IMR-90 (cell line): ENCODE results near the gene OVCH2. TPM values are rescaled to one million over a fixed set of nuclear protein-coding genes. Genes with fewer than 3 reads are reported as not detected.

Experiments
- ATAC-seq: fragments of 200-7000 bp; cut with Tn5 transposase; 2 replicates; pipeline ENCODE4 v1.9.1; 2020; ENCODE audit warnings: low read depth, mild to moderate bottlenecking, moderate library complexity
- BruUV-seq: library from RNA; stranded (reverse); fragments of 400-500 nt; replicated peaks from 2 replicates; lab custom pipeline; 2021; lab: Mats Ljungman, UMichigan
- CTCF ChIA-PET: fragments of 300-600 bp; formaldehyde crosslinking; extraction: SDS; loops from one replicate; lab custom pipeline; 2021; ENCODE audit warnings: antibody characterized with exemption; lab: Yijun Ruan, JAX
- POLR2A ChIA-PET: fragments of 300-600 bp; sonication (Branson Sonifier 250); formaldehyde crosslinking; loops from one replicate; lab custom pipeline; 2022; ENCODE audit warnings: antibody characterized with exemption; ENCODE audit not compliant: unreplicated experiment; lab: Charles Lee
- DNase-seq: peaks from one replicate; pipeline ENCODE4 v3.0.0; 2013
- H2AFZ ChIP-seq: replicated peaks from 2 replicates; pipeline ENCODE3; 2013; ENCODE audit warnings: low read length, mild to moderate bottlenecking; ENCODE audit not compliant: poor library complexity
- H2AK5ac ChIP-seq: 2 replicates; pipeline ENCODE4 v1.6.1; 2013; ENCODE audit warnings: low read depth, low read length, inconsistent platforms
- H2AK9ac ChIP-seq: replicated peaks from 2 replicates; pipeline ENCODE3; 2013; ENCODE audit warnings: mild to moderate bottlenecking, low read depth, low read length, moderate library complexity; ENCODE audit not compliant: poor library complexity
- H2BK120ac ChIP-seq: 2 replicates; pipeline ENCODE4 v1.6.1; 2013; ENCODE audit warnings: low read depth, low read length, inconsistent platforms
- H2BK15ac ChIP-seq: 3 replicates; pipeline ENCODE4 v1.6.1; 2013; ENCODE audit warnings: low read depth, low read length, inconsistent platforms
- H2BK20ac ChIP-seq: 2 replicates; pipeline ENCODE4 v1.6.1; 2013; ENCODE audit warnings: low read depth, mild to moderate bottlenecking, inconsistent platforms, low read length, moderate library complexity
- H2BK5ac ChIP-seq: 2 replicates; pipeline ENCODE4 v1.6.1; 2013; ENCODE audit warnings: mild to moderate bottlenecking, low read depth, low read length, inconsistent platforms; ENCODE audit not compliant: poor library complexity, severe bottlenecking
- H3K14ac ChIP-seq: replicated peaks from 2 replicates; pipeline ENCODE4 v1.6.1; 2013; ENCODE audit warnings: low read depth, low read length, inconsistent platforms
- H3K18ac ChIP-seq: 2 replicates; pipeline ENCODE4 v1.6.1; 2013; ENCODE audit warnings: low read depth, low read length, control low read depth
- H3K23ac ChIP-seq: 2 replicates; pipeline ENCODE4 v1.6.1; 2013; ENCODE audit warnings: low read depth, low read length, inconsistent platforms
- H3K27ac ChIP-seq: 2 replicates; pipeline ENCODE4 v1.5.1; 2013; ENCODE audit warnings: mild to moderate bottlenecking, control low read depth, low read length; ENCODE audit not compliant: insufficient read depth
- H3K27me3 ChIP-seq: 2 replicates; pipeline ENCODE4 v1.6.1; 2013; ENCODE audit warnings: low read length; ENCODE audit not compliant: control insufficient read depth, insufficient read depth
- H3K36me3 ChIP-seq: 2 replicates; pipeline ENCODE4 v1.6.1; 2013; ENCODE audit warnings: low read length, mixed read lengths; ENCODE audit not compliant: control insufficient read depth, insufficient read depth
- H3K4ac ChIP-seq: 2 replicates; pipeline ENCODE4 v1.6.1; 2013; ENCODE audit warnings: low read depth, low read length, inconsistent platforms
- H3K4me1 ChIP-seq: 2 replicates; pipeline ENCODE4 v1.6.1; 2013; ENCODE audit warnings: low read length, mixed read lengths; ENCODE audit not compliant: control insufficient read depth, insufficient read depth
- H3K4me2 ChIP-seq: 2 replicates; pipeline ENCODE4 v1.6.1; 2013; ENCODE audit warnings: low read depth, mild to moderate bottlenecking, control low read depth, low read length, moderate library complexity
- H3K4me3 ChIP-seq: 2 replicates; pipeline ENCODE4 v1.5.1; 2013; ENCODE audit warnings: low read depth, mild to moderate bottlenecking, control low read depth, low read length, moderate library complexity; ENCODE audit not compliant: insufficient read depth
- H3K56ac ChIP-seq: 2 replicates; pipeline ENCODE4 v1.6.1; 2013; ENCODE audit warnings: low read length, inconsistent platforms; ENCODE audit not compliant: insufficient read depth; ENCODE audit errors: extremely low read depth
- H3K79me1 ChIP-seq, 2 experiments: 2 replicates each; pipeline ENCODE4 v1.6.1; 2013; ENCODE audit warnings: low read length in 2 of 2, inconsistent platforms in 1 of 2, low read depth in 1 of 2
- H3K9ac ChIP-seq: 2 replicates; pipeline ENCODE4 v1.6.1; 2013; ENCODE audit warnings: low read depth, low read length, control low read depth
- H3K9me1 ChIP-seq: 2 replicates; pipeline ENCODE4 v1.6.1; 2013; ENCODE audit warnings: low read length, inconsistent platforms; ENCODE audit not compliant: insufficient read depth
- H3K9me3 ChIP-seq: 2 replicates; pipeline ENCODE4 v1.6.1; 2013; ENCODE audit warnings: low read length; ENCODE audit not compliant: control insufficient read depth, insufficient read depth
- H4K20me1 ChIP-seq: 2 replicates; pipeline ENCODE4 v1.6.1; 2013; ENCODE audit warnings: low read length, inconsistent platforms; ENCODE audit not compliant: insufficient read depth
- H4K5ac ChIP-seq: 2 replicates; pipeline ENCODE4 v1.6.1; 2013; ENCODE audit warnings: mild to moderate bottlenecking, low read depth, low read length, control low read depth
- H4K8ac ChIP-seq, 2 experiments: 2 replicates each; pipeline ENCODE4 v1.6.1; 2013; ENCODE audit warnings: low read depth in 2 of 2, low read length in 2 of 2, control low read depth in 1 of 2, inconsistent platforms in 1 of 2
- H4K91ac ChIP-seq: 2 replicates; pipeline ENCODE4 v1.6.1; 2013; ENCODE audit warnings: low read depth, low read length, inconsistent platforms; ENCODE audit not compliant: insufficient read depth
- CTCF ChIP-seq: conservative IDR thresholded peaks from 2 replicates; pipeline ENCODE4 v1.5.1; 2012; ENCODE audit warnings: mild to moderate bottlenecking, low read depth, low read length, improper control_type of control experiment
- FOS ChIP-seq: fragments of 150-350 bp; IDR thresholded peaks from 2 replicates; pipeline ENCODE4 v1.6.1; 2016; ENCODE audit warnings: low read depth, low read length
- MAFK ChIP-seq: IDR thresholded peaks from 2 replicates; pipeline ENCODE4 v1.6.1; 2012; ENCODE audit warnings: low read depth, low read length, improper control_type of control experiment
- MAZ ChIP-seq: IDR thresholded peaks from 2 replicates; pipeline ENCODE4 v1.6.1; 2012; ENCODE audit warnings: low read depth, mild to moderate bottlenecking, low read length, improper control_type of control experiment, moderate library complexity, borderline replicate concordance
- MXI1 ChIP-seq: IDR thresholded peaks from 2 replicates; pipeline ENCODE4 v1.6.1; 2012; ENCODE audit warnings: low read depth, mild to moderate bottlenecking, low read length, moderate library complexity, borderline replicate concordance
- NFE2L2 ChIP-seq: fragments of 150-350 bp; IDR thresholded peaks from 2 replicates; pipeline ENCODE4 v1.6.1; 2016; ENCODE audit warnings: low read depth, mild to moderate bottlenecking, low read length
- POLR2A ChIP-seq: IDR thresholded peaks from 2 replicates; pipeline ENCODE4 v1.6.1; 2012; ENCODE audit warnings: mild to moderate bottlenecking, low read depth, low read length
- RAD21 ChIP-seq: IDR thresholded peaks from 2 replicates; pipeline ENCODE4 v1.6.1; 2012; ENCODE audit warnings: low read length, improper control_type of control experiment
- RFX5 ChIP-seq: IDR thresholded peaks from 2 replicates; pipeline ENCODE4 v1.8.0; 2012; ENCODE audit warnings: low read depth, mild to moderate bottlenecking, low read length, moderate library complexity
- SMC3 ChIP-seq: fragments of 150-350 bp; IDR thresholded peaks from 2 replicates; pipeline ENCODE4 v1.6.1; 2016; ENCODE audit warnings: low read depth, mild to moderate bottlenecking, antibody characterized with exemption, low read length, moderate library complexity
- USF2 ChIP-seq: fragments of 150-350 bp; IDR thresholded peaks from 2 replicates; pipeline ENCODE4 v1.6.1; 2017; ENCODE audit warnings: mild to moderate bottlenecking, antibody characterized with exemption, low read length, low read depth
- WGBS, 2 experiments: methylation state at CpG; one replicate each; pipeline versions ENCODE4 v1.1.5 to v1.1.7; 2013; ENCODE audit warnings: missing lambda C conversion rate in 2 of 2; ENCODE audit not compliant: insufficient read length in 1 of 2; ENCODE audit errors: extremely low coverage in 2 of 2; 5-methylcytosine and 5-hydroxymethylcytosine counted together
- dilution Hi-C: fragments of 300-500 bp; cut with HindIII; formaldehyde crosslinking; loops from one replicate; pipeline ENCODE4 v1.14.3; 2018; ENCODE audit warnings: low sequenced_read_pairs; ENCODE audit not compliant: unreplicated experiment
- in situ Hi-C: fragments of 300-500 bp; cut with MboI; formaldehyde crosslinking; loops from 3 replicates; pipeline ENCODE4 v1.14.3; 2019; ENCODE audit warnings: low sequenced_read_pairs, inconsistent platforms, mixed read lengths
- intact Hi-C: fragments of 100-400 bp; cut with micrococcal nuclease; formaldehyde crosslinking; loops from 2 replicates; pipeline ENCODE4 v1.10.0; 2022
- polyA plus RNA-seq, 3 experiments: library from polyadenylated mRNA; depleted of rRNA; stranded (reverse); fragments of >200 nt; gene quantifications; 2 replicates each; pipeline ENCODE4 v1.2.3, GENCODE V29; 2012; ENCODE audit warnings: low replicate concordance in 1 of 3
- total RNA-seq: library from RNA; depleted of rRNA; stranded (reverse); fragments of >200 nt; gene quantifications from 2 replicates; pipeline ENCODE4 v1.2.3, GENCODE V29; 2012

OVCH2 gene
- total and polyA plus RNA-seq, 2 of the 4 experiments (the other 2 are of a cell fraction): 0.07 TPM; not detected in 1

- TF ChIP-seq MAFK (no peak), MXI1 (no peak)
These were observed 50.7 kb downstream of the OVCH2 start (continued) for GRCh38 chr11:7655253-7656217.

- no peaks in the 10 kb centered on the region for H4K20me1 ChIP-seq
- H3K36me3 ChIP-seq: peaks cover 3% of the 10 kb centered on the region
- no peak overlapping the region for H2AK5ac ChIP-seq
- H2BK5ac ChIP-seq: no peak overlapping the region
- H4K5ac ChIP-seq: no peak overlapping the region
- dilution Hi-C loops (no loop called here), in situ Hi-C loops (loop anchor here (5.0 kb wide), 1 partner anchor 82 kb away; no protein-coding TSS in a partner anchor), intact Hi-C loops (no loop called here)
- ChIA-PET POLR2A (no interaction called here), CTCF (interaction anchor here (1.9 to 3.8 kb wide), 2 partner anchors 83 kb away, joined by 11 to 59 read pairs; no protein-coding TSS in a partner anchor)
- H3K14ac ChIP-seq: no peak overlapping the region
- no peak overlapping the region for H3K18ac ChIP-seq
- ATAC-seq (no peak), DNase-seq (no peak)
- no peak overlapping the region for H3K9ac ChIP-seq
- no peaks in the 10 kb centered on the region for H3K4me1 ChIP-seq
- H4K91ac ChIP-seq: no peak overlapping the region
- no peak for TF ChIP-seq SMC3
- TF ChIP-seq RAD21: no peak
- TF ChIP-seq FOS: no peak
- no peak for TF ChIP-seq RFX5
- no peak for TF ChIP-seq MAZ
- no peak for TF ChIP-seq NFE2L2
- TF ChIP-seq CTCF: no peak
- no peak for TF ChIP-seq POLR2A
- TF ChIP-seq MAFK: no peak
- TF ChIP-seq USF2: no peak
- no peaks in the 10 kb centered on the region for H3K79me1 ChIP-seq
- H4K8ac ChIP-seq: no peak overlapping the region
- no peak overlapping the region for H3K4me3 ChIP-seq
- no peak overlapping the region for H2AK9ac ChIP-seq
- BruUV-seq: no TSS peak
- H3K9me3 ChIP-seq: no peaks in the 10 kb centered on the region
- H2BK20ac ChIP-seq: no peak overlapping the region
- H2AFZ ChIP-seq: no peak overlapping the region
- WGBS, 2 experiments: 80% methylated on average over 2 of the region's 4 CpGs; no CpG with 5 or more reads in 1 of the 2 experiments
- no peak overlapping the region for H2BK120ac ChIP-seq
- no peak overlapping the region for H3K4me2 ChIP-seq
- no peak overlapping the region for H3K27ac ChIP-seq
- no peak overlapping the region for H3K56ac ChIP-seq
- no peaks in the 10 kb centered on the region for H3K27me3 ChIP-seq
- H3K9me1 ChIP-seq: no peaks in the 10 kb centered on the region
- H3K4ac ChIP-seq: no peak overlapping the region
- H3K23ac ChIP-seq: no peak overlapping the region
- no peak overlapping the region for H2BK15ac ChIP-seq
These were observed 52.0 kb downstream of the OVCH2 start for GRCh38 chr11:7654195-7654705.
